K562 (cell line): ENCODE data around the gene OR51S1. TPM values are rescaled to one million over a fixed set of nuclear protein-coding genes. Genes with fewer than 3 reads are reported as not detected.

Source experiments
- ATAC-seq: fragments of 200-7000 bp; cut with Tn5 transposase; 3 replicates; pipeline ENCODE4 v1.9.1; 2020; ENCODE audit warnings: moderate library complexity
- BruUV-seq: library from RNA; stranded (reverse); fragments of 400-500 nt; replicated peaks from 2 replicates; lab custom pipeline; 2021; lab: Mats Ljungman, UMichigan
- CTCF ChIA-PET: fragments of 300-600 bp; formaldehyde crosslinking; extraction: SDS; loops from one replicate; lab custom pipeline; 2021; ENCODE audit warnings: low intra/inter-chr PET ratio; lab: Yijun Ruan, JAX
- POLR2A ChIA-PET: fragments of 300-600, 350-650 bp; sonication (Branson Sonifier 250); formaldehyde crosslinking; extraction: SDS; loops from one replicate; lab custom pipeline; 2021; ENCODE audit warnings: antibody characterized with exemption, inconsistent platforms; lab: Yijun Ruan, JAX
- DNase-seq, 4 experiments: peaks; one replicate each; pipeline versions ENCODE4 v3.0.0 to v3.0.0-alpha.2; 2011 to 2018; ENCODE audit warnings: low spot score in 3 of 4, mixed read lengths in 3 of 4; ENCODE audit errors: extremely low read depth in 1 of 4
- FAIRE-seq: peaks from 2 replicates; lab custom pipeline; 2011; peaks lifted over from hg19 to GRCh38; lab: Jason Lieb, UNC
- H2AFZ ChIP-seq: 2 replicates; pipeline ENCODE4 v1.6.0; 2011; ENCODE audit warnings: low read depth, low read length, control low read depth, inconsistent platforms
- H3K27ac ChIP-seq: fragments of 200-600 bp; 3 replicates; pipeline ENCODE4 v1.8.0; 2011; ENCODE audit warnings: low read depth, mild to moderate bottlenecking, control low read depth, inconsistent platforms, low read length, moderate library complexity, mixed read lengths; ENCODE audit errors: extremely low read depth
- H3K27me3 ChIP-seq, 2 experiments: fragments of 300-600 bp in 1 of 2; 2 replicates in 1 of 2; 3 replicates in 1 of 2; pipeline versions ENCODE4 v1.6.0 to v1.8.0; 2011; ENCODE audit warnings: inconsistent platforms in 2 of 2, low read length in 2 of 2, mild to moderate bottlenecking in 1 of 2, mixed read lengths in 1 of 2, moderate library complexity in 1 of 2; ENCODE audit not compliant: control insufficient read depth in 2 of 2, insufficient read depth in 2 of 2
- H3K36me3 ChIP-seq: fragments of 300-600 bp; 3 replicates; pipeline ENCODE4 v1.8.0; 2011; ENCODE audit warnings: mild to moderate bottlenecking, low read length, inconsistent platforms; ENCODE audit not compliant: control insufficient read depth, insufficient read depth
- H3K4me1 ChIP-seq, 2 experiments: fragments of 200-600 bp in 1 of 2; replicated peaks in 1 of 2; 2 replicates in 1 of 2; 3 replicates in 1 of 2; pipeline versions ENCODE4 v1.5.1 to v1.8.0; 2011; ENCODE audit warnings: inconsistent platforms in 2 of 2, low read length in 2 of 2, mild to moderate bottlenecking in 1 of 2, mixed read lengths in 1 of 2, moderate library complexity in 1 of 2; ENCODE audit not compliant: control insufficient read depth in 2 of 2, insufficient read depth in 2 of 2
- H3K4me2 ChIP-seq: 2 replicates; pipeline ENCODE4 v1.6.1; 2011; ENCODE audit warnings: low read length, control low read depth, inconsistent platforms, mixed read lengths; ENCODE audit not compliant: insufficient read depth
- H3K4me3 ChIP-seq: fragments of 200-600 bp; sonication (generic), shearing (Covaris generic); 2 replicates; pipeline ENCODE4 v1.5.1; 2016; ENCODE audit warnings: control low read depth, inconsistent platforms
- H3K79me2 ChIP-seq: fragments of 200-600 bp; 3 replicates; pipeline ENCODE4 v1.8.0; 2011; ENCODE audit warnings: low read length, inconsistent platforms; ENCODE audit not compliant: control insufficient read depth, insufficient read depth
- H3K9ac ChIP-seq, 2 experiments: 2 replicates each; pipeline versions ENCODE4 v1.6.0 to v1.6.1; 2011; ENCODE audit warnings: low read depth in 2 of 2, low read length in 2 of 2, control low read depth in 1 of 2, inconsistent platforms in 1 of 2, mild to moderate bottlenecking in 1 of 2, mixed read lengths in 1 of 2; ENCODE audit not compliant: insufficient read depth in 1 of 2
- H3K9me1 ChIP-seq: one replicate; pipeline ENCODE4 v1.6.0; 2011; ENCODE audit warnings: inconsistent platforms, mild to moderate bottlenecking, low read length, moderate library complexity; ENCODE audit not compliant: control insufficient read depth, insufficient read depth
- H3K9me3 ChIP-seq: replicated peaks from 2 replicates; pipeline ENCODE4 v1.5.1; 2011; ENCODE audit warnings: low read depth, low read length, inconsistent platforms; ENCODE audit not compliant: control insufficient read depth, insufficient read depth
- H4K20me1 ChIP-seq: replicated peaks from 2 replicates; pipeline ENCODE4 v1.6.1; 2011; ENCODE audit warnings: low read length, inconsistent platforms, mixed read lengths; ENCODE audit not compliant: control insufficient read depth, insufficient read depth
- AFF1 ChIP-seq, 2 experiments: fragments of 450-650 bp; IDR thresholded peaks; 2 replicates each; pipeline ENCODE4 v1.6.1; 2018; ENCODE audit warnings: mild to moderate bottlenecking in 2 of 2, low read depth in 1 of 2; ENCODE audit not compliant: partially characterized antibody in 2 of 2
- ATF3 ChIP-seq, 2 experiments: fragments of 450-650 bp in 1 of 2; sonication (generic) in 1 of 2; formaldehyde crosslinking in 1 of 2; IDR thresholded peaks in 1 of 2; conservative IDR thresholded peaks in 1 of 2; 2 replicates each; pipeline versions ENCODE4 v1.6.1 to v1.8.1; 2016 to 2023; ENCODE audit warnings: mild to moderate bottlenecking in 2 of 2, moderate library complexity in 2 of 2, inconsistent platforms in 1 of 2, missing genetic modification reagents in 1 of 2
- CCAR2 ChIP-seq: fragments of 200-400 bp; formaldehyde crosslinking; IDR thresholded peaks from 2 replicates; pipeline ENCODE4 v1.6.1; 2017; ENCODE audit warnings: mild to moderate bottlenecking, low read depth, low read length
- FOXK2 ChIP-seq, 2 experiments: fragments of 450-650 bp; IDR thresholded peaks in 1 of 2; conservative IDR thresholded peaks in 1 of 2; 2 replicates each; pipeline ENCODE4 v1.6.1; 2016; ENCODE audit warnings: low read depth in 2 of 2, mild to moderate bottlenecking in 1 of 2
- RFX5 ChIP-seq: IDR thresholded peaks from 2 replicates; pipeline ENCODE4 v1.6.1; 2011; ENCODE audit warnings: low read depth, mild to moderate bottlenecking, improper control_type of control experiment, low read length
- TSC22D4 ChIP-seq: fragments of 450-650 bp; IDR thresholded peaks from 2 replicates; pipeline ENCODE4 v1.6.1; 2016; ENCODE audit warnings: missing genetic modification characterization, missing biosample characterization, control low read depth
- U2AF1 ChIP-seq: fragments of 200-400 bp; formaldehyde crosslinking; optimal IDR thresholded peaks from 2 replicates; pipeline ENCODE3; 2017; ENCODE audit warnings: mild to moderate bottlenecking, low read depth, low read length, moderate library complexity
- ZBTB49 ChIP-seq: sonication (generic); formaldehyde crosslinking; IDR thresholded peaks from 2 replicates; pipeline ENCODE4 v1.8.0; 2022; ENCODE audit warnings: missing genetic modification reagents, mild to moderate bottlenecking, borderline replicate concordance
- ZBTB7A ChIP-seq: IDR thresholded peaks from 2 replicates; pipeline ENCODE4 v1.6.1; 2011; ENCODE audit warnings: low read depth, mild to moderate bottlenecking, low read length, moderate library complexity, borderline replicate concordance; ENCODE audit not compliant: control insufficient read depth
- ZNF507 ChIP-seq: conservative IDR thresholded peaks from 2 replicates; pipeline ENCODE4 v1.6.1; 2017; ENCODE audit warnings: missing genetic modification characterization, missing compliant biosample characterization
- ZNF511 ChIP-seq: sonication (generic); formaldehyde crosslinking; IDR thresholded peaks from 2 replicates; pipeline ENCODE4 v1.8.0; 2022; ENCODE audit warnings: mild to moderate bottlenecking, missing genetic modification reagents
- WGBS: fragments of 100-300 bp; shearing (Covaris generic); methylation state at CpG from one replicate; pipeline ENCODE4 v1.1.6; 2016; ENCODE audit warnings: low coverage, mixed read lengths; ENCODE audit not compliant: insufficient coverage; ENCODE audit errors: missing lambda C conversion rate; 5-methylcytosine and 5-hydroxymethylcytosine counted together
- in situ Hi-C: fragments of 300-500 bp; cut with MboI; formaldehyde crosslinking; loops from 4 replicates; pipeline ENCODE4 v1.15.0; 2018; ENCODE audit warnings: inconsistent platforms, mixed read lengths
- intact Hi-C: fragments of 100-400 bp; cut with micrococcal nuclease; formaldehyde crosslinking; loops from 2 replicates; pipeline ENCODE4 v1.14.2; 2022
- polyA plus RNA-seq, 8 experiments: library from polyadenylated mRNA; depleted of rRNA in 4 of 8; stranded (reverse) in 5 of 8; unstranded in 3 of 8; fragments of >200 nt; fragmentation: Nextera tagmentation in 2 of 8; fragmentation: Illumina TruSeq in 1 of 8; extraction: Ambion mirVana in 2 of 8; extraction: Trizol in 1 of 8; gene quantifications; 2 replicates each; pipeline versions ENCODE4 v1.2.1 to v1.2.3, GENCODE V29; 2011 to 2014; ENCODE audit warnings: inconsistent platforms in 1 of 8, missing spikeins in 1 of 8
- total RNA-seq, 7 experiments: library from RNA; depleted of rRNA in 6 of 7; stranded (reverse); fragments of >200 nt in 6 of 7; fragmentation: Illumina TruSeq in 2 of 7; extraction: Trizol in 2 of 7; gene quantifications; 2 replicates each; pipeline versions ENCODE4 v1.2.1 to v1.2.3, GENCODE V29; 2011 to 2021; ENCODE audit warnings: low replicate concordance in 1 of 7

OR51S1 gene
- total and polyA plus RNA-seq, 9 of the 15 experiments (the other 6 are each of a cell fraction or from before 2014, with no cell fraction given): not detected

GRCh38 chr11:4808476-4808875 lies 40.5 kb downstream of the OR51S1 start (continued):
- TF ChIP-seq ZNF507 (no peak), FOXK2 (conservative IDR thresholded peaks at IDR 0.05 in 1 of 2, IDR thresholded peaks at IDR 0.05 in 1 of 2; ENCODE audit: low read depth in 2 of 2) (no peak)

GRCh38 chr11:4804280-4804679 lies 44.7 kb downstream of the OR51S1 start, which contains the start of gene OR52R1:
Gene OR52R1 (minus strand): TSS chr11:4804380. CDS start chr11:4804380, 0 bp downstream.
- CTCF ChIA-PET: no interaction called here
- 5% methylated on average over 3 of the region's 3 CpGs for WGBS
- BruUV-seq: no TSS peak
- TF ChIP-seq ZNF511 (CRISPR knock-in tag) (no peak), CCAR2 (no peak), ZBTB49 (CRISPR knock-in tag) (no peak), AFF1 (IDR thresholded peaks at IDR 0.05; ENCODE audit: low read depth in 1 of 2, partially characterized antibody in 2 of 2) (no peak), TSC22D4 (tag) (no peak), ATF3 (IDR thresholded peaks at IDR 0.05) (no peak), ATF3 (CRISPR knock-in tag; conservative IDR thresholded peaks at IDR 0.05) (no peak), U2AF1 (no peak), RFX5 (no peak), ZBTB7A (no peak)

More at GRCh38 chr11:4804280-4804679, 44.7 kb downstream of the OR51S1 start, which contains the start of gene OR52R1:
- Histone ChIP-seq H3K9ac (no peak within 1 kb of the TSS), H3K9me3 (no peaks in the 10 kb centered on the region), H3K79me2 (no peaks in the 10 kb centered on the region), H3K27ac (no peak within 1 kb of the TSS), H2AFZ (no peak within 1 kb of the TSS), H3K4me1 (no peaks in the 10 kb centered on the region), H3K27me3 (peaks cover 0 to 5% of the 10 kb centered on the region in 2 experiments; a peak in 1 of 5 replicates), H4K20me1 (no peaks in the 10 kb centered on the region; the same call in 1 of the 2 replicates), H3K4me3 (no peak within 1 kb of the TSS), H3K4me2 (no peak within 1 kb of the TSS), H3K36me3 (no peaks in the 10 kb centered on the region), H3K9me1 (no peaks in the 10 kb centered on the region)
- ATAC-seq (no peak), FAIRE-seq (no peak), DNase-seq (no peak)
- intact Hi-C loops: no loop called here
- POLR2A ChIA-PET: interaction anchor here (0.8 to 1.1 kb wide), 2 partner anchors 20 to 83 kb away, joined by 4 read pairs; no protein-coding TSS in a partner anchor
- in situ Hi-C loops: no loop called here
